ENCODE data around the gene PRKCQ.
A peak's percentile ranks its signal among the peaks of the same experiment; 100 is the strongest.
"Not testable (repeated sequence)": the region's sequence is repeated elsewhere in the genome, so short reads cannot be mapped to it uniquely, and the experiment has no call there.

Gene PRKCQ

GRCh38 chr10:6493521-6494441 lies 86.3 kb downstream of the PRKCQ start:
- no peak for DNase-seq (ENCODE audit: low read depth in 2 of 3, low spot score in 1 of 3)

GRCh38 chr10:6492896-6493295 lies 87.2 kb downstream of the PRKCQ start:
- no peak for DNase-seq (ENCODE audit: low read depth in 2 of 3, low spot score in 1 of 3)

- DNase-seq (ENCODE audit: low read depth in 2 of 3, low spot score in 1 of 3), result no peak
These were observed 88.1 kb downstream of the PRKCQ start for GRCh38 chr10:6491841-6492609.

GRCh38 chr10:6490614-6491013 lies 89.5 kb downstream of the PRKCQ start:
- no peak for DNase-seq (ENCODE audit: low read depth in 2 of 3, low spot score in 1 of 3)

- no peak for DNase-seq (ENCODE audit: low read depth in 2 of 3, low spot score in 1 of 3)
These were observed 92.2 kb downstream of the PRKCQ start for GRCh38 chr10:6487920-6488319.

GRCh38 chr10:6486309-6486708 lies 93.8 kb downstream of the PRKCQ start:
- DNase-seq (ENCODE audit: low read depth in 2 of 3, low spot score in 1 of 3), result no peak

- no peak for DNase-seq (ENCODE audit: low read depth in 2 of 3, low spot score in 1 of 3)
These were observed 97.2 kb downstream of the PRKCQ start for GRCh38 chr10:6482737-6483357.

GRCh38 chr10:6478722-6479121 lies 101.4 kb downstream of the PRKCQ start:
- DNase-seq (ENCODE audit: low read depth in 2 of 3, low spot score in 1 of 3), result no peak

GRCh38 chr10:6476989-6477388 lies 103.1 kb downstream of the PRKCQ start:
- DNase-seq (ENCODE audit: low read depth in 2 of 3, low spot score in 1 of 3), result no peak

- no peak for DNase-seq (ENCODE audit: low read depth in 2 of 3, low spot score in 1 of 3)
These were observed 105.2 kb downstream of the PRKCQ start for GRCh38 chr10:6474871-6475270.

GRCh38 chr10:6473901-6474370 lies 106.1 kb downstream of the PRKCQ start:
- DNase-seq (ENCODE audit: low read depth in 2 of 3, low spot score in 1 of 3), result no peak

GRCh38 chr10:6473430-6473829 lies 106.6 kb downstream of the PRKCQ start:
- DNase-seq (ENCODE audit: low read depth in 2 of 3, low spot score in 1 of 3), result peak in 1 of 3 donors; percentile 56

GRCh38 chr10:6472710-6473005 lies 107.4 kb downstream of the PRKCQ start:
- DNase-seq (ENCODE audit: low read depth in 2 of 3, low spot score in 1 of 3), result not testable (repeated sequence)

- DNase-seq (ENCODE audit: low read depth in 2 of 3, low spot score in 1 of 3), result no peak
These were observed 109.0 kb downstream of the PRKCQ start for GRCh38 chr10:6470894-6471618.

- no peak for DNase-seq (ENCODE audit: low read depth in 2 of 3, low spot score in 1 of 3)
These were observed 110.4 kb downstream of the PRKCQ start for GRCh38 chr10:6469661-6470060.

GRCh38 chr10:6465854-6466601 lies 114.0 kb downstream of the PRKCQ start:
- peak in 2 of 3 donors; percentile 12 to 32 for DNase-seq (ENCODE audit: low read depth in 2 of 3, low spot score in 1 of 3)

- DNase-seq (ENCODE audit: low read depth in 2 of 3, low spot score in 1 of 3), result no peak
These were observed 114.6 kb downstream of the PRKCQ start for GRCh38 chr10:6465437-6465836.

GRCh38 chr10:6464862-6465430 lies 115.1 kb downstream of the PRKCQ start:
- no peak for DNase-seq (ENCODE audit: low read depth in 2 of 3, low spot score in 1 of 3)

- no peak for DNase-seq (ENCODE audit: low read depth in 2 of 3, low spot score in 1 of 3)
These were observed 116.7 kb downstream of the PRKCQ start for GRCh38 chr10:6463366-6463765.

- no peak for DNase-seq (ENCODE audit: low read depth in 2 of 3, low spot score in 1 of 3)
These were observed 118.1 kb downstream of the PRKCQ start for GRCh38 chr10:6461961-6462360.
